Mesenchymal stem cell (in vitro differentiated cells and primary cell): ENCODE data around the gene ATP9A.

Experiments
- DNase-seq: peaks from one replicate; pipeline ENCODE4 v3.0.0-alpha.2; 2013
- H2AFZ ChIP-seq: one replicate; pipeline ENCODE4 v1.6.1; 2013; ENCODE audit warnings: low read depth, mild to moderate bottlenecking, control low read depth, inconsistent platforms, low read length, moderate library complexity
- H2AK5ac ChIP-seq: 2 replicates; pipeline ENCODE4 v1.6.1; 2013; ENCODE audit warnings: low read length, moderate library complexity, mild to moderate bottlenecking, inconsistent platforms; ENCODE audit not compliant: severe bottlenecking
- H2BK120ac ChIP-seq: one replicate; pipeline ENCODE4 v1.6.1; 2013; ENCODE audit warnings: low read depth, mild to moderate bottlenecking, inconsistent platforms, low read length, moderate library complexity
- H2BK12ac ChIP-seq, 2 experiments: one replicate each; pipeline ENCODE4 v1.6.1; 2013; ENCODE audit warnings: inconsistent platforms in 2 of 2, low read length in 2 of 2, mild to moderate bottlenecking in 2 of 2, moderate library complexity in 2 of 2, control low read depth in 1 of 2
- H2BK15ac ChIP-seq: one replicate; pipeline ENCODE4 v1.6.1; 2013; ENCODE audit warnings: mild to moderate bottlenecking, low read depth, inconsistent platforms; ENCODE audit not compliant: poor library complexity, severe bottlenecking
- H2BK5ac ChIP-seq: 2 replicates; pipeline ENCODE4 v1.6.1; 2013; ENCODE audit warnings: low read depth, mild to moderate bottlenecking, low read length, control low read depth, inconsistent platforms; ENCODE audit not compliant: poor library complexity, severe bottlenecking
- H3K14ac ChIP-seq, 2 experiments: one replicate each; pipeline ENCODE4 v1.6.1; 2013; ENCODE audit warnings: inconsistent platforms in 2 of 2, low read length in 2 of 2, control low read depth in 1 of 2, mild to moderate bottlenecking in 1 of 2, moderate library complexity in 1 of 2
- H3K18ac ChIP-seq, 2 experiments: one replicate each; pipeline ENCODE4 v1.6.1; 2013; ENCODE audit warnings: inconsistent platforms in 2 of 2, low read length in 2 of 2, control low read depth in 1 of 2, low read depth in 1 of 2, mild to moderate bottlenecking in 1 of 2
- H3K23ac ChIP-seq, 2 experiments: one replicate each; pipeline ENCODE4 v1.6.1; 2013; ENCODE audit warnings: inconsistent platforms in 2 of 2, low read length in 2 of 2, mild to moderate bottlenecking in 2 of 2, moderate library complexity in 2 of 2, control low read depth in 1 of 2
- H3K27ac ChIP-seq: 2 replicates; pipeline ENCODE4 v1.5.1; 2013; ENCODE audit warnings: mild to moderate bottlenecking, moderate library complexity, low read length, control low read depth, inconsistent platforms; ENCODE audit not compliant: poor library complexity, severe bottlenecking
- H3K27me3 ChIP-seq, 2 experiments: 2 replicates each; pipeline versions ENCODE4 v1.6.1 to v1.7.0; 2013; ENCODE audit warnings: low read length in 2 of 2, mild to moderate bottlenecking in 2 of 2, moderate library complexity in 2 of 2, control low read depth in 1 of 2, inconsistent platforms in 1 of 2; ENCODE audit not compliant: control insufficient read depth in 1 of 2, insufficient read depth in 1 of 2
- H3K36me3 ChIP-seq, 2 experiments: 2 replicates each; pipeline versions ENCODE4 v1.6.1 to v1.7.0; 2013; ENCODE audit warnings: low read length in 2 of 2, control low read depth in 1 of 2, inconsistent platforms in 1 of 2, low read depth in 1 of 2, mild to moderate bottlenecking in 1 of 2; ENCODE audit not compliant: insufficient read depth in 2 of 2, control insufficient read depth in 1 of 2
- H3K4ac ChIP-seq, 2 experiments: one replicate each; pipeline ENCODE4 v1.6.1; 2013; ENCODE audit warnings: inconsistent platforms in 2 of 2, low read length in 2 of 2, mild to moderate bottlenecking in 2 of 2, moderate library complexity in 2 of 2, control low read depth in 1 of 2, low read depth in 1 of 2
- H3K4me1 ChIP-seq: 2 replicates; pipeline ENCODE4 v1.6.1; 2013; ENCODE audit warnings: low read depth, low read length, control low read depth; ENCODE audit not compliant: control insufficient read depth, insufficient read depth
- H3K4me2 ChIP-seq: 2 replicates; pipeline ENCODE4 v1.6.1; 2013; ENCODE audit warnings: low read length, mild to moderate bottlenecking, inconsistent platforms; ENCODE audit not compliant: poor library complexity, severe bottlenecking
- H3K4me3 ChIP-seq, 2 experiments: 2 replicates each; pipeline versions ENCODE4 v1.5.1 to v1.7.0; 2013; ENCODE audit warnings: low read length in 2 of 2, mild to moderate bottlenecking in 2 of 2, control low read depth in 1 of 2, low read depth in 1 of 2; ENCODE audit not compliant: insufficient read depth in 1 of 2
- H3K79me1 ChIP-seq: replicated peaks from 2 replicates; pipeline ENCODE4 v1.6.1; 2013; ENCODE audit warnings: mild to moderate bottlenecking, control low read depth, low read length, inconsistent platforms; ENCODE audit not compliant: poor library complexity, severe bottlenecking
- H3K9ac ChIP-seq: 2 replicates; pipeline ENCODE4 v1.7.0; 2013; ENCODE audit warnings: mild to moderate bottlenecking, low read length, moderate library complexity
- H3K9me3 ChIP-seq: 2 replicates; pipeline ENCODE4 v1.7.0; 2013; ENCODE audit warnings: mild to moderate bottlenecking, low read length; ENCODE audit not compliant: control insufficient read depth
- H4K8ac ChIP-seq: one replicate; pipeline ENCODE4 v1.6.1; 2013; ENCODE audit warnings: inconsistent platforms, mild to moderate bottlenecking, low read length, moderate library complexity
- H4K91ac ChIP-seq: one replicate; pipeline ENCODE4 v1.6.1; 2013; ENCODE audit warnings: mild to moderate bottlenecking, low read length, inconsistent platforms
- WGBS: methylation state at CpG from one replicate; pipeline ENCODE4 v1.1.7; 2013; ENCODE audit warnings: mixed read lengths; 5-methylcytosine and 5-hydroxymethylcytosine counted together

The ATP9A gene

DNA sequence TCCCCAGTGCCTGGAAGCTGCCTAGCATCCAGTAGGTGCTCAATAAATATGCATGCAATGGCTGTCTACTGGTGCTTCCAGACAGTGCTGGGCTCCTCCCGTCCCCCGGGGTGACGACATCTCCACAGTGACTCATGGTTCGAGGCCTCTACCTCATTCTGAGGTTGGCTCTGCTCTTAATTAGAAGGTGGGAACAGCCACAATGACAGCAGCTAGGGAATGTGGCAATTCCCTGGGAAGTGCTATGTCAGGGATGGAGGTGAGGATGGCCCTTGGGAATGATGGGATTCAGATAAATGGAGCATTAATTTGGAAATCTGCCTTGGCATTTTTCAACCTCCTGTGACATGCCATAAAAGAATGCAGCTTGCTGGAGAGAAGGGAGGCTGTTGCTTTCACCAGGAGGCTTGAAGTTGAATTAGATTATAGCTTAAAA, 182.2 kb downstream of the ATP9A start:
- Histone ChIP-seq H3K27me3 (no peaks in the 10 kb centered on the region), H3K4ac (no peak overlapping the region), H4K8ac (no peak overlapping the region), H3K18ac (no peak overlapping the region), H3K36me3 (no peaks in the 10 kb centered on the region), H2BK15ac (no peak overlapping the region), H3K14ac (no peak overlapping the region), H2BK120ac (no peak overlapping the region), H3K23ac (no peak overlapping the region), H3K4me2 (no peak overlapping the region), H3K9me3 (no peaks in the 10 kb centered on the region), H4K91ac (no peak overlapping the region), H3K27ac (no peak overlapping the region), H2BK12ac (no peak overlapping the region), H2AFZ (no peak overlapping the region), H3K79me1 (no peaks in the 10 kb centered on the region), H3K4me3 (no peak overlapping the region), H2BK5ac (no peak overlapping the region), H3K9ac (no peak overlapping the region), H3K4me1 (no peaks in the 10 kb centered on the region), H2AK5ac (no peak overlapping the region)
- 10% methylated on average over 4 of the region's 4 CpGs for WGBS
- peak; percentile 89 for DNase-seq

DNA sequence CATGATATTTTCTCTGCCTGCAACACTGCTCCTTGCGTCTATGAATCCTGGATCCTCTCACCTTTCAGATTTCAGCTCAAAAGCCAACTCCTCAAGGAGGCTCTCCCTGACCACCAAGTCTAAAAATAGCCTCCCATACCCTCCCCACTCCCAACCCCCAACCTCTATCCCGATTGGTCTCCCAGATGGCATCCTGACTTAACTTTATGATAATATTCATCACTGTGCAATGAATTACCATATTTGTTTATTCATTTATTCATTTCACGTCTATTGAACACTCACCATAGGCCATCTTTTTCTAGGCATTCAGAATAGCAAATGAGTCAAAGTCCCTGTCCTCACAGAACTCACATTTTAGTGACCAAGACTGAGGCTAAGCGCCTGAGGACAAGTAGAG, 183.0 kb downstream of the ATP9A start:
- H2AK5ac ChIP-seq, result no peak overlapping the region
- H2BK5ac ChIP-seq, result no peak overlapping the region
- 80% methylated on average over 4 of the region's 4 CpGs for WGBS
- no peak overlapping the region for H4K8ac ChIP-seq
- H3K4me1 ChIP-seq, result no peaks in the 10 kb centered on the region
- no peak overlapping the region for H3K4me3 ChIP-seq
- H3K4me2 ChIP-seq, result no peak overlapping the region
- no peak overlapping the region for H2AFZ ChIP-seq
- no peak overlapping the region for H3K23ac ChIP-seq
- DNase-seq, result no peak
- no peaks in the 10 kb centered on the region for H3K27me3 ChIP-seq
- no peak overlapping the region for H2BK12ac ChIP-seq
- H3K79me1 ChIP-seq, result no peaks in the 10 kb centered on the region
- H3K9me3 ChIP-seq, result no peaks in the 10 kb centered on the region
- no peak overlapping the region for H2BK15ac ChIP-seq
- peak overlapping the region in 1 of 2 experiments; percentile 1 for H3K18ac ChIP-seq
- H4K91ac ChIP-seq, result no peak overlapping the region
- H3K36me3 ChIP-seq, result no peaks in the 10 kb centered on the region
- H3K9ac ChIP-seq, result no peak overlapping the region
- no peak overlapping the region for H2BK120ac ChIP-seq
- no peak overlapping the region for H3K27ac ChIP-seq
- H3K14ac ChIP-seq, result no peak overlapping the region
- no peak overlapping the region for H3K4ac ChIP-seq

GRCh38 chr20:51584737-51585136, 183.5 kb downstream of the ATP9A start:
- 56% methylated on average over 4 of the region's 4 CpGs for WGBS
- H3K4me2 ChIP-seq, result no peak overlapping the region
- H2BK5ac ChIP-seq, result no peak overlapping the region

GRCh38 chr20:51584116-51584515, 184.1 kb downstream of the ATP9A start:
- no peak overlapping the region for H4K8ac ChIP-seq
- no peak overlapping the region for H2BK120ac ChIP-seq
- H2AFZ ChIP-seq, result no peak overlapping the region
- no peak overlapping the region for H3K23ac ChIP-seq
- H2BK15ac ChIP-seq, result no peak overlapping the region
- no peak overlapping the region for H3K14ac ChIP-seq
- H3K4me3 ChIP-seq, result no peak overlapping the region
- H3K4ac ChIP-seq, result no peak overlapping the region
- WGBS, result 96% methylated on average over 7 of the region's 8 CpGs
- H3K9me3 ChIP-seq, result no peaks in the 10 kb centered on the region
- H4K91ac ChIP-seq, result no peak overlapping the region
- H3K18ac ChIP-seq, result no peak overlapping the region
- no peak overlapping the region for H2BK5ac ChIP-seq
- no peaks in the 10 kb centered on the region for H3K79me1 ChIP-seq
- H2AK5ac ChIP-seq, result no peak overlapping the region
- DNase-seq, result no peak
- no peak overlapping the region for H3K9ac ChIP-seq
- H3K4me1 ChIP-seq, result peaks cover 5% of the 10 kb centered on the region
- no peak overlapping the region for H2BK12ac ChIP-seq
- no peaks in the 10 kb centered on the region for H3K36me3 ChIP-seq
- no peak overlapping the region for H3K4me2 ChIP-seq
- no peaks in the 10 kb centered on the region for H3K27me3 ChIP-seq
- H3K27ac ChIP-seq, result no peak overlapping the region

More at GRCh38 chr20:51584737-51585136, 183.5 kb downstream of the ATP9A start:
- DNase-seq, result peak; percentile 71
- Histone ChIP-seq H3K23ac (no peak overlapping the region), H3K27ac (no peak overlapping the region), H3K18ac (peak overlapping the region in 1 of 2 experiments; percentile 1), H3K9ac (no peak overlapping the region), H3K4ac (no peak overlapping the region), H3K14ac (no peak overlapping the region), H2AFZ (no peak overlapping the region), H3K27me3 (no peaks in the 10 kb centered on the region), H3K4me1 (peaks cover under 1% of the 10 kb centered on the region), H3K4me3 (no peak overlapping the region), H2BK12ac (no peak overlapping the region), H3K79me1 (no peaks in the 10 kb centered on the region), H4K91ac (peak overlapping the region; percentile 14), H3K36me3 (no peaks in the 10 kb centered on the region), H4K8ac (no peak overlapping the region), H3K9me3 (no peaks in the 10 kb centered on the region), H2BK120ac (no peak overlapping the region), H2AK5ac (no peak overlapping the region), H2BK15ac (no peak overlapping the region)
